ENCODE results near the gene NOC2L.
"Not testable (repeated sequence)": the region's sequence is repeated elsewhere in the genome, so short reads cannot be mapped to it uniquely, and the experiment has no call there.

Gene NOC2L

DNA sequence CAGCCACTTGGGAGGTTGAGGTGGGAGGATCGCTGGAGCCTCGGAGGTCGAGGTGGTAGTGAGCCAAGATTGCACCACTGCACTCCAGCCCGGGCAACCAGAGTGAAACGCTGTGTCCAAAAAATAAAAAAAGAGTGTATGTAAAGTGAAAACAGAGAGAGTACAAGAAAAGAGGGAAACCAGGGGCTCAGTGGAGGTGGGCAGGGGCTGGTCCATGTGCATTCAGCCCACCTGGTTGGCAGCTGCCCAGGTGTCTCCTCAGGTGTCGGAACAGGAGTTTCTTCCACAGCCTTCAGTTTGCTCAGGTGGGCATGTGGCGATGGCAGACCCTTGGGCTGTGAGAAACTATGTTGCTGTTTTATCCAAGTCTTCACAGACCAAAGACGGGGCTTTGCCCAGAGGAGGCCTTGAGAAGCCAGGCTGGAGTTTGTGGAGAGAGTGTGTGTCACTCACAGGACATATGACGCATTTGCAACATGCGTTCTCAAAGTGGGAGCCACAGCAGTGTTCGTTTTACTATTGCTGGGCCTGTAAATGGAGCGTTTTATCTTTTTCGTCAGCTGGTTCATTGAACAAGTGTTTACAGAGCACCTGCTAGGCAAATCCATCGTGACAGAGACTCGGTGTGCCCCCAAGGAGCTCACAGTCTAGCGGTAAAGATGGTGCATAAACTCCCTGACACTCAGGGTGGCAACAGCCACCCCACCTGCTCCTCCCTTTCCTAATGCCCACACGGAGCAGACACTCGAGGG is 57.8 kb downstream of the NOC2L start:
- Histone ChIP-seq H3K27me3 (ENCODE audit: insufficient read depth, low read depth, severe bottlenecking) (no peaks in the 10 kb centered on the region), H3K9me3 (ENCODE audit: severe bottlenecking) (no peaks in the 10 kb centered on the region), H3K36me3 (peaks cover 7% of the 10 kb centered on the region), H3K27ac (no peak overlapping the region), H3K4me3 (ENCODE audit: low read depth, low read length) (no peak overlapping the region)
- DNase-seq: no peak
- TF ChIP-seq, protein P1, sequence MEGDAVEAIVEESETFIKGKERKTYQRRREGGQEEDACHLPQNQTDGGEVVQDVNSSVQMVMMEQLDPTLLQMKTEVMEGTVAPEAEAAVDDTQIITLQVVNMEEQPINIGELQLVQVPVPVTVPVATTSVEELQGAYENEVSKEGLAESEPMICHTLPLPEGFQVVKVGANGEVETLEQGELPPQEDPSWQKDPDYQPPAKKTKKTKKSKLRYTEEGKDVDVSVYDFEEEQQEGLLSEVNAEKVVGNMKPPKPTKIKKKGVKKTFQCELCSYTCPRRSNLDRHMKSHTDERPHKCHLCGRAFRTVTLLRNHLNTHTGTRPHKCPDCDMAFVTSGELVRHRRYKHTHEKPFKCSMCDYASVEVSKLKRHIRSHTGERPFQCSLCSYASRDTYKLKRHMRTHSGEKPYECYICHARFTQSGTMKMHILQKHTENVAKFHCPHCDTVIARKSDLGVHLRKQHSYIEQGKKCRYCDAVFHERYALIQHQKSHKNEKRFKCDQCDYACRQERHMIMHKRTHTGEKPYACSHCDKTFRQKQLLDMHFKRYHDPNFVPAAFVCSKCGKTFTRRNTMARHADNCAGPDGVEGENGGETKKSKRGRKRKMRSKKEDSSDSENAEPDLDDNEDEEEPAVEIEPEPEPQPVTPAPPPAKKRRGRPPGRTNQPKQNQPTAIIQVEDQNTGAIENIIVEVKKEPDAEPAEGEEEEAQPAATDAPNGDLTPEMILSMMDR (IDR thresholded peaks at IDR 0.05; ENCODE audit: low read depth, low read length): no peak

DNA sequence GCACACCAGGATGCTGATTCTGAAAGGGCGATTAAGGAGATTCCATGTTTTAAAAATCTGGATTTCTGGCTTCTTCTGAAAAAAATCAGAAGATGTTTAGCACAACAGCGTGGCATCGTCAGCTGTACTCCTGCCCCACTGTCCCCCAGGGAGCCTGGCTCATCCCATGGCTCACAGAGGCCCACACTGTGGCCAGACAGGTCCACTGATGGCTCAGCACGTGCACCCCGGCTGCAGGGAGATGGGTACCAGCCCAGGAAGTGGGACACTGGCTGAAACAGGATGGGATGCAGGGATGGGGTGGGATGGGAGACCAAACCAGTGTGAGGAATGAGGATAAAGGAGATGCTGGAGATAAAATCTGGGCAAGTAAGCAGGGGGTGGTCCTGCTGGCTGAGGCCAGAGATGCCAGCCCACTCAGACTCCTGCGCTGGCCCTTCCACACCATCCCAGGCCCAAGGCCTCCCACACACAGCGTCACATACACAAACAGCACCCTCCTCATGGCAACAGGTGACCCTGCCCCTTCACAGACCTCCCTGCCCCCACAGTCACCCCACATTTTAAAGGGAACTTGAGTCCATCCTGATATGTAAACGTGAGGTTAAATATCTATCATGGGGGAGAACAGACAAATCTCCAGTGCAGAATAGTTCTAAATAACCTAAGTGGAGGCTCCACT is 59.3 kb downstream of the NOC2L start:
- Histone ChIP-seq H3K9me3 (ENCODE audit: severe bottlenecking) (no peaks in the 10 kb centered on the region), H3K4me3 (ENCODE audit: low read depth, low read length) (no peak overlapping the region), H3K27ac (no peak overlapping the region), H3K27me3 (ENCODE audit: insufficient read depth, low read depth, severe bottlenecking) (no peaks in the 10 kb centered on the region), H3K36me3 (no peaks in the 10 kb centered on the region)
- TF ChIP-seq, protein P1 (IDR thresholded peaks at IDR 0.05; ENCODE audit: low read depth, low read length): no peak
- no peak for DNase-seq

DNA sequence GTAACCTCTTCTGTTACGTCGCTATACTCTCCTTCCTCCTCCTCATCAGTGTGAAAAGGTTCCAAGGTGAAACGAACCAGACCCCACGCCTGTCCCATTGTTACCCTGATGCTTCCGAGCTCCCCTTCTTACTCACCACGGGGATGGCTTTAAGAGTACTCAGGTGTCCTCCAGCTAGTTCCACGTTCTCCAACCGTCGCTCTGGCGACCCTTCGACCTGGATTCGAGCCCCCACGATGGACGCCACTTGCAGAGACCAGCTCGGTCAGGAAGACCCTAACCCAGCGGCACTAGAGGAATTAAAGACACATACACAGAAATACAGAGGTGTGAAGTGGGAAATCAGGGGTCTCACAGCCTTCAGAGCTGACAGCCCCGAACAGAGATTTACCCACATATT is 61.1 kb downstream of the NOC2L start:
- H3K9me3 ChIP-seq (ENCODE audit: severe bottlenecking); H3K27me3 ChIP-seq (ENCODE audit: insufficient read depth, low read depth, severe bottlenecking); H3K4me3 ChIP-seq (ENCODE audit: low read depth, low read length); DNase-seq; H3K36me3 ChIP-seq; H3K27ac ChIP-seq: not testable (repeated sequence)

DNA sequence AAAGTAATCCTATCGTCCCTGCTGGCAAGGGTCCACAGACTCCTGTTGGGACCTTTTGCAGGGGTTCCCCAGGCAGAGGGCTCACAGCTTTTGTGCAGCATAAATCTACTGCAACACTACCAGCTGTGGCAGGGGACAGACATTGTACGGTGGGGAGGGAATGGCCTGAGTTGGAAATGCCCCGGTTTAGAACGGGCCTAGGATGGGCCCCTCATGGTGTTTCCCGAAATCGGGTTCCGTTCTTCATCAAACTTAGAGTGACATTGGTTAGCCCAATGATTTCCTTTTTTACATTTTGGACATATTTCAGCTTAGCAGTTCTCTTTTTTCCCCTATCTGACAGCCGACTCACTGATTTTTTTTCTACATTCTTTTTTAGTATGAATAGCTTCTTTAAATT is 61.8 kb downstream of the NOC2L start:
- Histone ChIP-seq H3K9me3 (ENCODE audit: severe bottlenecking) (no peaks in the 10 kb centered on the region), H3K36me3 (no peaks in the 10 kb centered on the region), H3K27ac (no peak overlapping the region), H3K4me3 (ENCODE audit: low read depth, low read length) (no peak overlapping the region), H3K27me3 (ENCODE audit: insufficient read depth, low read depth, severe bottlenecking) (no peaks in the 10 kb centered on the region)
- DNase-seq: no peak
- TF ChIP-seq, protein P1 (IDR thresholded peaks at IDR 0.05; ENCODE audit: low read depth, low read length): no peak

Measured in WERI-Rb-1 (cell line).